Erythroblast (primary cell): ENCODE measurements around the gene PCF11.

Source experiments
- GATA1 ChIP-seq: IDR thresholded peaks from 2 replicates; pipeline ENCODE4 v1.6.1; 2011; ENCODE audit warnings: low read depth, mild to moderate bottlenecking, control low read depth, low read length, moderate library complexity
- POLR2A ChIP-seq: IDR thresholded peaks from 2 replicates; pipeline ENCODE4 v1.6.1; 2011; ENCODE audit warnings: mild to moderate bottlenecking, low read length

DNA sequence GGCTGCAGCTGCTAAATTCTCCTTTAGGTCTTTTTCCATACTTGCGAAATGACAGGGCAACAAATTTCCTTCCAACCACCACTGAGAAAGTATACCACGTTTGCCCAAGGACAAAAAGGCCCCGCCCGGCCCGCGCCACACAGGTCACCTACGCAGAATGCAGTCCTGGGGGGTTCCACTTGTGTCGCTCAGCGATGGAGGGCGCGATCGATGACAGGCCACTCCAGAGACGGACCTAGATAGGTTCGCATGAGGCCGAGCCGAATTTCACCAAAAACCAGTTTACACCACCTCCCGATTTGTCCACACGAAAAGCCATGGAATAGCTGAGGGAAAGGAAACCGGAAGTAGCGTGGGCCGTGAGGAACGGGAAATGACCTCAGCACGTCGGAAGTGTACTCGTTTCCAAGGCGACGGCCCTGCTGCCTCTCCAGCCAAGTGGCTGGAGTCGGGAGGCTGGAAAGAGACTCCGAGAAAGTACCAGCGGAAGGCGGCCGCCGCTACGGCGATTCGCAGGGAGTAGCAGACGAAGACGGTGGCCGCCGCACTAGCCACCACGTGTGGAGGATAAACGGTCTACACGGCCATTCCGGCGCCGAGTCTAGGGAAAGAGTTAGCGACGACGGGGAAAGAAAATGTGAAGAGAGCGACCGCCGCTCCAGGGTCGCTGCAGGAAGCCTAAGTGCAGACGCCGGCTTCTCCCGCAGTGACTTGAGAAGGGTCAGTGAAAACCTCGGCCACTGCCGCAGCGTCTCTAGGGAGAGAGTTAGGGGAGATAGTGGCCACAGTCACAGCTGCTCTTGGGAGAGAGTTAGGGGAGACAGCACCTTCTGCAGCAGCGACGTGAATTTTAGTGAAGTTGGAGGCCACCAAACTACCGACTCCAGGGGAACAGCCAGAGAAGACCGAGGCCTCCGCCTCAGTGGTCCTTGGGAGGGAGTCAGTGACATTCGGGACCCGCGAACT is 36.7 kb downstream of the PCF11 start, which contains the start of gene ANKRD42:
- TF ChIP-seq POLR2A (peak; percentile 73), GATA1 (no peak)
